ENCODE measurements around the gene PLPPR1.

Gene PLPPR1

DNA sequence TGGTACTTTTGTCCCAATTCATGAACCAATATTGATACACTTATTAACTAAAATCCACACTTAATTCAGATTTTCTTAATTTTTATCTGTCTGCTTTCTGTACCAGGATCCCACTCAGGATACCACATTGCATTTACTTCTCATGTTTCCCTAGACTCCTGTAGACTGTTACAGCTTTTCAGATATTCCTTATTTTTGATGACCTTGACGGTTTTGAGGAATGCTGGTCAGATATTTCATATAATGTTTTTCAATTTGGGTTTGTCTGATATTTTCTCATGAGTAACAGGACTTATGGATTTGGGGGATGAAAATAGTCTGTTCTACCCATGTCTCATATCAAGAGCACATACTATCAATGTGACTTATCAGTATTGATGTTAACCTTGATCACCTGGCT, 37.4 kb downstream of the PLPPR1 start:
- Histone ChIP-seq H3K36me3 (no peaks in the 10 kb centered on the region), H3K9me3 (no peaks in the 10 kb centered on the region), H3K27ac (no peak overlapping the region), H3K4me1 (no peaks in the 10 kb centered on the region), H3K27me3 (no peaks in the 10 kb centered on the region), H3K4me3 (no peak overlapping the region)
- DNase-seq = no peak
- intact Hi-C loops (cut with DNase I; ENCODE audit: low total_unique reads) = no loop called here
- no peak for TF ChIP-seq CTCF (IDR thresholded peaks at IDR 0.05)

GRCh38 chr9:101068696-101069095, 40.2 kb downstream of the PLPPR1 start:
- Histone ChIP-seq H3K4me3 (no peak overlapping the region), H3K4me1 (no peaks in the 10 kb centered on the region), H3K9me3 (no peaks in the 10 kb centered on the region), H3K27ac (no peak overlapping the region), H3K27me3 (no peaks in the 10 kb centered on the region), H3K36me3 (no peaks in the 10 kb centered on the region)
- TF ChIP-seq CTCF (IDR thresholded peaks at IDR 0.05) = no peak
- intact Hi-C loops (cut with DNase I; ENCODE audit: low total_unique reads) = no loop called here
- DNase-seq = no peak

- Histone ChIP-seq H3K27me3 (no peaks in the 10 kb centered on the region), H3K36me3 (no peaks in the 10 kb centered on the region), H3K4me3 (no peak overlapping the region), H3K27ac (no peak overlapping the region), H3K4me1 (no peaks in the 10 kb centered on the region), H3K9me3 (no peaks in the 10 kb centered on the region)
- TF ChIP-seq CTCF (IDR thresholded peaks at IDR 0.05) = no peak
- DNase-seq = no peak
- intact Hi-C loops (cut with DNase I; ENCODE audit: low total_unique reads) = no loop called here
Observed at GRCh38 chr9:101072259-101072658, 43.7 kb downstream of the PLPPR1 start.

GRCh38 chr9:101073122-101073521, 44.6 kb downstream of the PLPPR1 start:
- no peaks in the 10 kb centered on the region for H3K9me3 ChIP-seq
- H3K27ac ChIP-seq = no peak overlapping the region
- no peak for TF ChIP-seq CTCF (IDR thresholded peaks at IDR 0.05)
- no peaks in the 10 kb centered on the region for H3K36me3 ChIP-seq
- H3K4me1 ChIP-seq = no peaks in the 10 kb centered on the region
- no peaks in the 10 kb centered on the region for H3K27me3 ChIP-seq
- intact Hi-C loops (cut with DNase I; ENCODE audit: low total_unique reads) = no loop called here
- H3K4me3 ChIP-seq = no peak overlapping the region
- DNase-seq = no peak

GRCh38 chr9:101081641-101082040, 53.1 kb downstream of the PLPPR1 start:
- no peaks in the 10 kb centered on the region for H3K4me1 ChIP-seq
- intact Hi-C loops (cut with DNase I; ENCODE audit: low total_unique reads) = no loop called here
- no peak for TF ChIP-seq CTCF (IDR thresholded peaks at IDR 0.05)

More at GRCh38 chr9:101081641-101082040, 53.1 kb downstream of the PLPPR1 start:
- no peak overlapping the region for H3K27ac ChIP-seq
- H3K4me3 ChIP-seq = no peak overlapping the region
- H3K27me3 ChIP-seq = no peaks in the 10 kb centered on the region
- no peaks in the 10 kb centered on the region for H3K9me3 ChIP-seq
- no peak for DNase-seq
- no peaks in the 10 kb centered on the region for H3K36me3 ChIP-seq

All from tibial artery (tissue), 4 donors.